ENCODE data around the gene SLC25A52.
"Not testable (repeated sequence)": the region's sequence is repeated elsewhere in the genome, so short reads cannot be mapped to it uniquely, and the experiment has no call there.

Gene SLC25A52

GRCh38 chr18:31760695-31761094 is at the start of gene SLC25A52:
Gene SLC25A52, minus strand, starts transcription at chr18:31760880. Its CDS starts 219 bp downstream, at chr18:31760661.
- DNase-seq = no peak

DNA sequence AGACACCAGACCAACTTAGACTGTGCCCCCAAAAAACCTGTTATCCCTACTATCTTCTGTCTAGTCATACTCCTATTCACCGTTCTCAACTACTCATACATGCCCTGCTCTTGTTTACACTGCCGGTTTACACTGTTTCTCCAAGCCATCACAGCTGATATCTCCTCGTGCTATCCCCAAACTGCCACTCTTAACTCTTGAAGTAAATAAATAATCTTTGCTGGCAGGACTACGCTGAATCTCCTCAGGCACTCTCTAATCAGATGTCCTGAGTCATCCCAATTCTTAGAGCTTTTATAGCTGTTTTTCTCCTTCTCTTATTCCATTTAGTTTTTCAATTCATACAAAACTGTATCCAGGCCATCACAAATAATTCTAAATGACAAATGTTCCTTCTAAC is 48.4 kb upstream of the SLC25A52 start:
- not testable (repeated sequence) for DNase-seq

DNA sequence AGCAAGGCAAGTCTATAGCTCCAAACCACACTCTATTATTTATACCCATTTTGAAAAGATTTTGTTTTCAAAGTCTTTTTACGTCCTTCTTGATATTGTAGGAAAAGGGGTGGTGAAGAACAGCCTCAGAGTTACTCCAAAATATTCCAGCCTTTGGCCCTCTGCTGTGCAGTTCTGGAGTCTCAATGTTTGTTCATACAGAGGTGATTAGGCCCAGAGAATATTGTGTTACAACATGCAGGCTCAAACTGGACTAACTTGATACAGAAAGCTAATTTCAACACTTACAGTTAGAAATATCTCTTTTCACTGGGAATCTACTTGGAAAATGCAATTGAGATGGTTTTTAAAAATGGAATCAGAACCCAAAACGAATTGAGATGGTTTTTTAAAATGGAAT is 40.4 kb upstream of the SLC25A52 start:
- DNase-seq = no peak

GRCh38 chr18:31799257-31799656 is 38.6 kb upstream of the SLC25A52 start:
- DNase-seq = not testable (repeated sequence)

DNA sequence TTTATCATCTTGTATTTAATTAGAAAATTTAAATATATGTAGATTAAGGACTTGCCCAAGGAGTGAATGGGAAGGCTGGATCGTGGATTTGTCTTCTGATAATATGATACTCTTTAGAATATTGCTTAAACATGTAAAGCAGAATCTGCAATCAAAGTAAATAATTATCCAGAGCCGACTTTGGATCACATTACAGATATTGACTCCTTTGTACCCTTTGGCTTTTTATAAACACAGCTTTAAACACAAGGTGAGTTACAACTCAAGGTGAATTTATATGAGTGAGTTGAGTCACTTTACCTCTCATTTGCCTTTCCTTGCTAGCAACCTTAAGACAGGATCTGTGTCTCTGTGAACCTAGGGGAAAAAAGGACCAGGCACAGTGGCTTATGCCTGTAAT is 37.7 kb upstream of the SLC25A52 start:
- no peak for DNase-seq

DNA sequence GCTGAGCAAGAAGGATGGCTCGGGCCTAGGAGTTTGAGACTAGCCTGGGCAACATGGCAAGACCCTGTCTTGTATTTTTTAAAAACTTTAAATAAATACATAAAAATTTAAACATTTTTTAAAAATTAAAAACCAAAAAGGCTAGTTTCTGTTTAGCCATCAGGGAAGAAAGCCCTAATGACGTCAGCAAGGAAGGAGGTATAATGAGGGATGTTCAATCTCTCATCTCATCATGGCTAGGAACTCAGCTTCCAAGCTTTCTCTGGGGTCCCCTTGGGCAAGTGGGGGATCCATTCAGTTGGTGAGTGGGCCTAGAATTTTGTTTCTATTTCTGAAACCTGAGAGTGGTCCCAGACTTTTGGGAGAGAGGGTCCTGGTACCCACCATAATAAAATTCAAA is 35.1 kb upstream of the SLC25A52 start:
- no peak for DNase-seq

DNA sequence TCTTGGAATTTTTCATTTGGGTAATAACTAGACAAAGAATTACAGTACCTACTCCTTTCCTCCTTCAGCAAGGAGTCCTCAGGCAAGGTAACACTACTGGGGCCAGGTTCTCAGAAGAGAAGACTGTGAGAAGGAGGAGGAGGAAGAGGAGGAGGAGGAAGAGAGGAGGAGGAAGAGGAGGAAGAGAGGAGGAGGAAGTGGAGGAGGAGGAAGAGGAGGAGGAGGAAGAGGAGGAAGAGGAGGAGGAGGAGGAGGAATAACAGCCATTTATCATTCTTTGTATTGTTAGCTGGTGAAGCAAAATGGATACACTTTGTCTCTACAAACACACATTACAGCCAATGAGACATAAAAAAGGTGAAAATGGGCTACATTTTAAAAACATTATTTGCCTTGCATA is 32.9 kb upstream of the SLC25A52 start:
- DNase-seq = no peak

- no peak for DNase-seq
These were observed 31.9 kb upstream of the SLC25A52 start for GRCh38 chr18:31792580-31792911.

DNA sequence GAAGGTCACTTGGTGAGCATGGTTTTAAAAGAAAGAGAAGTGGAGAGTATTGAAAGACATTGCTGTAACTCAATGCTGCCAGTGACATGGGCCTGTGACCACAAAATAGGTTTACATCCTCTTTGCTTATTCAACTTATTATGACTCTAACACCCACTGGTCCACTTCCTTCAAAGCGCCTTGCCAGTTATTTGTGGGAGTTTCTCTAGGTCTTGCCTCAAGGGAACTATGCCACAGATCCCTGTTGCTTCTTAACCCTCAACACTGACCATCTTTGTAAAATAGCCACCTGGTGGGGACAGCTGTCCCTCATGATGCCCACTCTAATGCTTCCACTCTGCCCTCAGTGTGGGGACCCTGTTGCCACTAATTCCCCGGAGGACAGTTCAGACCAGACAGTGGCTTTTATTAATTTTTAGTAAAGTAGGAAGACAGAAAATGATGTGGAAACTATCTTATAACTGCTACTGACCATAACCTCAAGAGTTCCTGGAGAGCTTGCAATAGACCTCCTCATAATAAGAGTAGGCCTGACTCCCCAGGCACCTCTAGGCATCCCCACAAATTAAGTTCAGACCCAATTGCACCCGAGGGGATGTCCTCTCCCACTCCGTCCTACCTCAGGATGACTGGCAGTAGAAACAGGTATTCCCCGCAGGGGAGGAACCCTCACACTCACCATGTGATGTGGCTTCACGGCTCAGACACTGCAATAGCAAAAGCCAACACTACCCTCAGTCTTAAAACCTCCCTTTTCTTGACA is 31.3 kb upstream of the SLC25A52 start:
- DNase-seq = peak; percentile 25

DNA sequence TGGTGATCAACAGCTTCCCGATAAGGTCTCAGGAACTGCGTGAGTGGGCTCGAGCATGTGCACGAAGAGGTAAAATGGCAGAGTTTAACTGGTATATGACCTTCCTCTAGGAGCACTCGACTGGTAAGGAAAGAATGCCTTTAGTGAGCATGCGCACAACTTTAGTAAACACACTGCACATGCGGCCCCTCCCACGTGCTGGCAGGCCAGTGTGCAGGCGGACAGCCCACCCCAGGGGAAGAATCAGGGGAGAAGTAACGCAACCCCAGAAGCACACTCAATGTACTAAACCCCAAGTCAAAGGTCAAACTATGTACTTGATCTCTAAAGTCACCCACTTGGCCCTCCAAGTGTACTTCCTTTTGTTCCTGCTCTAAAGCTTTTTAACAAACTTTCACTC is 28.7 kb upstream of the SLC25A52 start:
- no peak for DNase-seq

- DNase-seq = no peak
These were observed 22.4 kb upstream of the SLC25A52 start for GRCh38 chr18:31783059-31783458.

GRCh38 chr18:31778391-31778950 is 17.8 kb upstream of the SLC25A52 start:
- DNase-seq = no peak

DNA sequence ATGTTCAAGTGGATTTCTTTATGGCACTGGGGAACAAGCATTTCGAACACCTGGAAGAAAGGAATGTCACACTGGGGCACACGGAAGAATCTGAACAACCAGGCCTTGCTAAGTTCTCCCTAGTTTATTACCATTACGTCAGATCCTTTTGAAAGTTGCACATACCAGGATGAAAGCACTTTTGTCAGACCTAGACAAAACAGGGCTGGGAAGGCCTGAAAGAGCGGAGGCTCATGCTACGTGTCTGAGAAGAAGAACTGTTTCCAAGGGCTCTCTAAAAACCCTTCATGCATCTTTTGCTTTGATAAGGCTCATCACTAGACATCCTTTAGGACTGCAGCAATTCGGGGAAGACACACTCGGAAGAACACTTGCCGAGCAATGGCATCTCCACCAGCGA is 15.4 kb upstream of the SLC25A52 start:
- no peak for DNase-seq

GRCh38 chr18:31774962-31775361 is 14.3 kb upstream of the SLC25A52 start:
- DNase-seq = no peak

- no peak for DNase-seq
These were observed 13.8 kb upstream of the SLC25A52 start for GRCh38 chr18:31774477-31774785.

DNA sequence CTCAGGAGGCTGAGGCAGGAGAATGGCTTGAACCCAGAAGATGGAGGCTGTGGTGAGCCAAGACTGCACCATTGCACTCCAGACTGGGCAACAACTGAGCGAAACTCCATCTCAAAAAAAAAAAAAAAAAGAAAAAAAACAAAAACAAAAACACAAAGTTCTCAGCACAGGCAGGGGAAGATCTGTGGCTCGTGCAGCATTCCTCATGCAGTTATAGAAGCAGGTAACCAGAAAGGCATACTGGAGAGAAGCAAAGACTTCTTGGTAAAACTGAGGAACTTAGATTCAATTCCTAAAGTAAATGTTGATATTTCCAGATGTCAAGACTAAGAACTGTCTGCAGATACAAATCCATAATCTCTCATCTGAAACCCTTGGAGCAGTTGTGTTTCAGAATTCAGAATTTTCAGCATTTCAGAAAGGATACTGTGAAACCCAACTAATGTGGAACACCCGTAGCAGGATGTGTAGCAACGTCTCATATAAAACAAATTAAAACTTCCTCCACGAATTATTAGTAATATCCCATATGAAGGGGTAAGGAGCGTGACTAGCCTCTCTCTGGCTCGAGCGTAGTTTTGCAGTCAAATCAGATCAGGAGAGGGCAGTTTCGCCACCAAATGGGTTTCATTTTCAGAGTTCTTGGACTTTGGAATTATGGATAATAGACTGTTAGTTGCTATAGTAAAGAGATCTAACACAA is 13.2 kb upstream of the SLC25A52 start:
- DNase-seq = no peak

DNA sequence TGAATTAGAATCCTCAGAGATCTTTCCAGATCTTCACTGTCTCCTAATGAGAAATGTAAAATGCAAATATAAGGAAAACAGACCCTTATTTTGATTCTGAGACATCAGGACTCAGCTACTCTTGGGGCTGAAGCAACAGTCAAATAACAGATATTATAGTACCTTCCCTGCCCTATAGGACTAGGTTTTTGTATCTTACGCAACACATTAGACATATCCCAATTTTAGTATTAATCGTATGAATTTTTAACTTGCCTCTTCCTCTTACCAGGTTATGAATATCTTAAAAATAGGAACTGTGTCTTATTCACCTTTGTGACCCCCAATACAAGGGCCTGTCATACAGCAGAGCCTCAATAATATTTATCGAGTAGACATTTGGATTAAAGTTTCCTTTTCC is 12.0 kb upstream of the SLC25A52 start:
- no peak for DNase-seq

- no peak for DNase-seq
These were observed 10.4 kb downstream of the SLC25A52 start for GRCh38 chr18:31750273-31750672.

- DNase-seq = no peak
These were observed 14.3 kb downstream of the SLC25A52 start for GRCh38 chr18:31746396-31746795.

- no peak for DNase-seq
These were observed 16.2 kb downstream of the SLC25A52 start for GRCh38 chr18:31744321-31745067.

DNA sequence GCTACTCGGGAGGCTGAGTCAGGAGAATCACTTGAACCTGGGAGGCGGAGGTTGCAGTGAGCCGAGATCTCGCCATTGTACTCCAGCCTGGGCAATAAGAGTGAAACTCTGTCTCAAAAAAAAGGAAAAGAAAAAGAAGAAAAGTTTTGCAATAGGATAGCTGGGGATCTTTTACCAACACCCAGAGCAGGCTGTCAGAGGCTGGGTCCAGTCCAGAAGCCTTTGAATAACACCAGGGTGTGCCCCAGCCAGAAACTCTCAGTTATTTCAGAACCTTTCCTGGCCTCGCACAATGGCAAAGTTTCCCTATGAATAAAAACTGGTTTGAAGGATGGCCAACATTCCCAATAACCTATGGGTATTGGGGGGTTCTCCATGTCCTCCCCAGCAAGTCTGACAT is 17.1 kb downstream of the SLC25A52 start:
- DNase-seq = not testable (repeated sequence)

- DNase-seq = peak; percentile 78
These were observed 19.5 kb downstream of the SLC25A52 start for GRCh38 chr18:31741097-31741735.

DNA sequence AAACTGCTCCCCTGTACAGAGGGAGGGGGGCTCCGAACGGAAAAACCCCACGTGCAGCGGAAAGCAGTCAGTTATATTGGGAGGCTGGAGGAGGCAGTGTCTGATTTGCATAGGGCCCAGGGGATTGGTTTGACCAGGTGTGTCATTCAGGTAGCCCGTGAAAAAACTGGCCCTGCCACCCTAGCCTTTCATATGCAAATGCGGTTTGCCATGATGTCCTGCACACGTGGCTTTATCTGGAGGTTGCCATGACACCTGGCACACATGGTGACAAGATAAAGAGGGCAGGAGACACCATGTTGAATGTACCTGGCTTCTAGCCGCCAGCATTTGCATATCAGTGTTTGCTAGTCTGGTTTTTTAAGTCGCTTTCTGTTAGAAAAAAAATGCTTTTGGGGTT is 20.5 kb downstream of the SLC25A52 start:
- DNase-seq = no peak
